Lung (tissue), 12 donors: ENCODE data around the gene EIF4E1B. TPM values are rescaled to one million over a fixed set of nuclear protein-coding genes. Genes with fewer than 3 reads are reported as not detected.

Experiments used
- ATAC-seq: fragments of 200-7000 bp; cut with Tn5 transposase; one replicate; pipeline ENCODE4 v1.9.1; 2020; ENCODE audit warnings: moderate number of reproducible peaks; ENCODE audit not compliant: insufficient read depth, low FRiP score
- DNase-seq, 3 donors: peaks; one replicate each; pipeline ENCODE4 v3.0.0-alpha.2; 2013 to 2017
- H3K27ac ChIP-seq, 2 donors: one replicate each; pipeline ENCODE4 v1.5.1; 2013; ENCODE audit warnings: mild to moderate bottlenecking in 2 of 2, moderate library complexity in 2 of 2, control low read depth in 1 of 2, inconsistent platforms in 1 of 2, low read depth in 1 of 2, low read length in 1 of 2
- H3K27me3 ChIP-seq, 3 donors: one replicate each; pipeline ENCODE4 v1.5.1; 2013; ENCODE audit warnings: low read length in 2 of 3; ENCODE audit not compliant: control insufficient read depth in 3 of 3, insufficient read depth in 3 of 3
- H3K36me3 ChIP-seq, 4 donors: one replicate each; pipeline ENCODE4 v1.5.1; 2013; ENCODE audit warnings: low read length in 4 of 4, mild to moderate bottlenecking in 1 of 4, moderate library complexity in 1 of 4; ENCODE audit not compliant: control insufficient read depth in 4 of 4, insufficient read depth in 4 of 4
- H3K4me1 ChIP-seq, 5 donors: one replicate each; pipeline ENCODE4 v1.5.1; 2013; ENCODE audit warnings: low read length in 5 of 5, mild to moderate bottlenecking in 2 of 5, moderate library complexity in 1 of 5; ENCODE audit not compliant: control insufficient read depth in 5 of 5, insufficient read depth in 5 of 5
- H3K4me3 ChIP-seq: one replicate; pipeline ENCODE4 v1.5.1; 2013; ENCODE audit warnings: mild to moderate bottlenecking, control low read depth, moderate library complexity
- H3K9ac ChIP-seq, 2 donors: one replicate each; pipeline ENCODE4 v1.5.1; 2013; ENCODE audit warnings: low read length in 2 of 2, control low read depth in 1 of 2; ENCODE audit not compliant: insufficient read depth in 1 of 2
- H3K9me3 ChIP-seq, 4 donors: one replicate each; pipeline ENCODE4 v1.5.1; 2013; ENCODE audit warnings: low read length in 3 of 4, mild to moderate bottlenecking in 1 of 4, moderate library complexity in 1 of 4; ENCODE audit not compliant: control insufficient read depth in 4 of 4, insufficient read depth in 3 of 4
- WGBS, 2 donors: extraction: QIAGEN DNeasy Blood & Tissue Kit; methylation state at CpG; one replicate each; pipeline ENCODE4 v1.1.7; 2013; 5-methylcytosine and 5-hydroxymethylcytosine counted together
- polyA plus RNA-seq, 2 donors: library from polyadenylated mRNA; stranded (reverse); fragments of 200-250 nt; gene quantifications; one replicate each; pipeline ENCODE4 v1.2.1, GENCODE V29; 2013
- total RNA-seq, 2 donors: library from RNA; depleted of rRNA in 1 of 2; stranded (reverse); fragments of >200 nt in 1 of 2; gene quantifications; one replicate each; pipeline ENCODE4 v1.2.1, GENCODE V29; 2014 to 2021
- TF ChIP-seq, protein P1 (sequence below): IDR thresholded peaks from 2 replicates; pipeline ENCODE4 v1.5.1; 2012; ENCODE audit warnings: mild to moderate bottlenecking; ENCODE audit errors: control extremely low read depth, extremely low read depth
- donor health status: control.
- donor health status: control.
- donor health status: Bipolar disorder and iron deficiency.
- donor health status: healthy.
- donor health status: DM: yes; HTN: yes; CAD: no.

The EIF4E1B gene
- total and polyA plus RNA-seq, 4 donors: not detected

DNA sequence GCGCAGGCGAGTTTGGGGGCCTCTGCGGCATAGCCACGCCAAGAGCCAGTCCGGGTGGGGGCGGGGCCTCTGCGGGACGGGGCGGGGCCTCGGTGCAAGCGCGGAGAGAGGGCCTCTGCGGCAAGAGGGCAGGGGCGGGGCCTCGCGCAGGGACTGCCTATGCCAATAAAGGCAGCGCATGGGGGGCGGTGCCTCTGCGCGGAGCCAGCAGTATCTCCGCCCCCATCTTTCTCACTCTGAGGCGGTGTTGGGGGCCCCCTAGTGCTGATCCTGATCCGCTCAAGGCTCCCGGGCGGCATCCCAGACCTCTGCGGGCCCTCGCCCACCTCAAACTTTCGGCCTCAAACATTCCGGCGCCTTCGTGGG lies 11.3 kb upstream of the EIF4E1B start:
- Histone ChIP-seq H3K27me3 (peaks cover 7 to 69% (median 44%) of the 10 kb centered on the region in 3 donors), H3K4me1 (peaks cover 0 to 9% (median 0%) of the 10 kb centered on the region in 5 donors), H3K9me3 (peaks cover 0 to 10% (median 0%) of the 10 kb centered on the region in 4 donors), H3K9ac (no peak overlapping the region), H3K36me3 (no peaks in the 10 kb centered on the region), H3K4me3 (no peak overlapping the region), H3K27ac (no peak overlapping the region)
- peak; percentile 74 to 84 (median 75) for DNase-seq
- ATAC-seq: peak; percentile 70
- TF ChIP-seq, protein P1, sequence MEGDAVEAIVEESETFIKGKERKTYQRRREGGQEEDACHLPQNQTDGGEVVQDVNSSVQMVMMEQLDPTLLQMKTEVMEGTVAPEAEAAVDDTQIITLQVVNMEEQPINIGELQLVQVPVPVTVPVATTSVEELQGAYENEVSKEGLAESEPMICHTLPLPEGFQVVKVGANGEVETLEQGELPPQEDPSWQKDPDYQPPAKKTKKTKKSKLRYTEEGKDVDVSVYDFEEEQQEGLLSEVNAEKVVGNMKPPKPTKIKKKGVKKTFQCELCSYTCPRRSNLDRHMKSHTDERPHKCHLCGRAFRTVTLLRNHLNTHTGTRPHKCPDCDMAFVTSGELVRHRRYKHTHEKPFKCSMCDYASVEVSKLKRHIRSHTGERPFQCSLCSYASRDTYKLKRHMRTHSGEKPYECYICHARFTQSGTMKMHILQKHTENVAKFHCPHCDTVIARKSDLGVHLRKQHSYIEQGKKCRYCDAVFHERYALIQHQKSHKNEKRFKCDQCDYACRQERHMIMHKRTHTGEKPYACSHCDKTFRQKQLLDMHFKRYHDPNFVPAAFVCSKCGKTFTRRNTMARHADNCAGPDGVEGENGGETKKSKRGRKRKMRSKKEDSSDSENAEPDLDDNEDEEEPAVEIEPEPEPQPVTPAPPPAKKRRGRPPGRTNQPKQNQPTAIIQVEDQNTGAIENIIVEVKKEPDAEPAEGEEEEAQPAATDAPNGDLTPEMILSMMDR: no peak
- 5 to 6% methylated on average over 24 to 31 of the region's 31 CpGs for WGBS, 2 donors

DNA sequence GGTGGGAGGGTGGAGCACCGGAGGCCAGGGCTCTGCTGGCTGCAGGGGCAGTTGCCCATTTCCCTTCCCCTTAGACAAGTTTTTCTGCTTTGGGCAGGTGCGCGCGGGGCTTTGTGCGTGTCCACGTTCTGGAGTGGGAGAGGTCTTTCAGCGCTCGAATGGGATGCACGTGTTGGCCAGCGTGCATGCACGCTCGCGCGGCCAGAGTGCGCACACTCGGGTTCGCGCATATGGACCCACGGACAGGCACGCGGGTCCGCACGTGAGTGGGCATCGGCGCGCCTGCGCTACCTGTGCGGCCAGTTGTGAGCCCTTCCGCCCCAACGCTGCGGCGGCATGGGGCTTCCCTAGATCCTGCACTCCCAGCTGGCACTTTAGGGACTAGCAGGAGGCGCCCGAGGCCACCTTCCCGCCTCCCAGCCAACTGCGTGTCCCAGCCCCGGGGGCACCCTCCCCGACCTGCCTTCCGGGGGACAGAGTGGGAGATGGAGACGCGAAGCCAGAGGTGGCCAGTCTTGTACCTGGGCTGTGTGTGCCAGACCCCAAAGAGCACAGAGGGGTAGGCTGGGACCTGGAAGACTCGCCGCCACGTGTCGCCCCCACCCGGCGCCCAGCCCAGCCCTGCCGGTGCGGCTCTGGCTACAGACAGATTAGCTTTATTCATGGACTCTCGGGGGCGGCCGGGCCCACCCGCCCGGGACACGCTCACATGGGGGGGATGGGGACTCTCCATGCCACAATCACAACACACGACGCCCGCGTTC lies 10.7 kb upstream of the EIF4E1B start:
- Histone ChIP-seq H3K27me3 (peaks cover 7 to 69% (median 45%) of the 10 kb centered on the region in 3 donors), H3K4me1 (peaks cover 0 to 9% (median 0%) of the 10 kb centered on the region in 5 donors), H3K4me3 (no peak overlapping the region), H3K36me3 (no peaks in the 10 kb centered on the region), H3K9me3 (peaks cover 0 to 10% (median 0%) of the 10 kb centered on the region in 4 donors), H3K27ac (no peak overlapping the region), H3K9ac (no peak overlapping the region)
- TF ChIP-seq, protein P1: no peak
- 14 to 15% methylated on average over 59 of the region's 59 CpGs for WGBS, 2 donors
- ATAC-seq (no peak), DNase-seq (no peak)

DNA sequence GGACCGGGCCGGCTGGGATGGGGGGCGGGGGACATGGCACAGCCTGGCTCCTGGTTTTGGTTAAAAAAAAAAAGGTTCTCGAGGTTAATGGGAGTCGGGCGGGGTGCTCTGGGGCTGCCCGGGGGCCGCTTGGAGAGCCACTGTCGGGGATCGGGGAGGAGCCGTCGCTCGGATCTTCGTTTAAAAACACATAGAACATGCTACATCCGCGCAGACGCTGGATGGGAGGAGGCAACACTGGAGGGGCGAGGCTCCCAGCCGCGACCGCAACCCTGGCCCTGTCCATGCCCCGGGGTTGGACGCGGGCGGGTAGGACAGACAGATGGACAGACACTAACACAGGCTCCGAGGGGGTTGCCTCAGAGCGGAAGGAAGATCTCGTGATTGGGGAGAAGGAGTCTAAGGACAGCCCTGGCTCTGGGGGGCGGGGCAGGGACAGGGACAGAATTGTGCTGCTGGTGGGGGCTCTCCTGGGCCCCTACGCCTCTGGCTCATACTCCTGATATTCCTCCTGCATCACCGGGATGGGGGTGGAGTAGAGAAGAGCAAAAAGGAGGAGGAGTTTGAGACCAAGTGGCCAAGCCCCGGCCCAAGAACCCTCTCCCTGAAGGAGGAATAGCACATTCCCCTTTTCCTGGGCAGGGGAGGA lies 10.0 kb upstream of the EIF4E1B start:
- H3K36me3 ChIP-seq: no peaks in the 10 kb centered on the region
- H3K4me3 ChIP-seq: no peak overlapping the region
- no peak overlapping the region for H3K27ac ChIP-seq
- no peak for DNase-seq
- H3K9me3 ChIP-seq: peaks cover 0 to 10% (median 0%) of the 10 kb centered on the region in 4 donors
- TF ChIP-seq, protein P1: no peak
- WGBS, 2 donors: 5 to 6% methylated on average over 31 to 32 of the region's 32 CpGs
- peaks cover 0 to 9% (median 0%) of the 10 kb centered on the region in 5 donors for H3K4me1 ChIP-seq
- H3K27me3 ChIP-seq: peaks cover 7 to 72% (median 50%) of the 10 kb centered on the region in 3 donors
- ATAC-seq: no peak
- H3K9ac ChIP-seq: no peak overlapping the region
